HepG2 (cell line): ENCODE measurements around the gene HLA-B. TPM values are rescaled to one million over a fixed set of nuclear protein-coding genes. Genes with fewer than 3 reads are reported as not detected.

Source experiments
- CSRNP1 ChIP-seq: sonication (generic); formaldehyde crosslinking; IDR thresholded peaks from 2 replicates; pipeline ENCODE4 v1.8.1; 2023; ENCODE audit warnings: mild to moderate bottlenecking, missing genetic modification reagents
- HES4 ChIP-seq: sonication (generic); formaldehyde crosslinking; IDR thresholded peaks from 2 replicates; pipeline ENCODE4 v1.9.0; 2021; ENCODE audit warnings: mild to moderate bottlenecking, missing genetic modification reagents, borderline replicate concordance
- HNF4G ChIP-seq, 2 experiments: sonication (generic) in 1 of 2; formaldehyde crosslinking in 1 of 2; IDR thresholded peaks; 2 replicates each; pipeline versions ENCODE4 v1.4.0 to v1.6.1; 2011 to 2020; ENCODE audit warnings: borderline replicate concordance in 2 of 2, low read depth in 2 of 2, mild to moderate bottlenecking in 2 of 2, low read length in 1 of 2, missing genetic modification reagents in 1 of 2, moderate library complexity in 1 of 2
- HNRNPLL ChIP-seq: fragments of 200-400 bp; formaldehyde crosslinking; IDR thresholded peaks from 2 replicates; pipeline ENCODE4 v1.6.1; 2017; ENCODE audit warnings: mild to moderate bottlenecking, low read depth, low read length; ENCODE audit not compliant: poor library complexity, severe bottlenecking
- KLF16 ChIP-seq, 2 experiments: sonication (generic) in 1 of 2; formaldehyde crosslinking in 1 of 2; IDR thresholded peaks; 2 replicates each; pipeline versions ENCODE4 v1.6.1 to v1.8.0; 2016 to 2023; ENCODE audit warnings: missing genetic modification reagents in 2 of 2, missing compliant biosample characterization in 1 of 2
- NR2F2 ChIP-seq: IDR thresholded peaks from 2 replicates; pipeline ENCODE4 v1.6.1; 2012; ENCODE audit warnings: low read depth, inconsistent platforms, borderline replicate concordance
- PHF5A ChIP-seq: IDR thresholded peaks from one replicate; pipeline ENCODE4 v1.6.1; 2018; ENCODE audit warnings: low read depth, missing genetic modification reagents; ENCODE audit not compliant: unreplicated experiment
- RCOR2 ChIP-seq: IDR thresholded peaks from 2 replicates; pipeline ENCODE4 v1.6.1; 2016; ENCODE audit warnings: missing biosample characterization, missing genetic modification reagents
- SMARCC2 ChIP-seq: fragments of 450-650 bp; IDR thresholded peaks from 2 replicates; pipeline ENCODE4 v1.6.1; 2017; ENCODE audit warnings: antibody characterized with exemption, mild to moderate bottlenecking
- SP5 ChIP-seq: IDR thresholded peaks from 2 replicates; pipeline ENCODE4 v1.6.1; 2016; ENCODE audit warnings: low read depth, borderline replicate concordance
- TFDP2 ChIP-seq: sonication (generic); formaldehyde crosslinking; IDR thresholded peaks from 2 replicates; pipeline ENCODE4 v1.4.0; 2020; ENCODE audit warnings: missing genetic modification reagents
- TP53 ChIP-seq: sonication (generic); formaldehyde crosslinking; conservative IDR thresholded peaks from 2 replicates; pipeline ENCODE4 v1.4.0; 2020; ENCODE audit warnings: missing genetic modification reagents
- ZBTB7B ChIP-seq: sonication (generic); formaldehyde crosslinking; IDR thresholded peaks from 2 replicates; pipeline ENCODE4 v1.4.0; 2020; ENCODE audit warnings: missing genetic modification reagents
- ZFX ChIP-seq: sonication (generic); formaldehyde crosslinking; IDR thresholded peaks from 2 replicates; pipeline ENCODE4 v1.4.0; 2020; ENCODE audit warnings: mild to moderate bottlenecking, low read depth, missing genetic modification reagents, moderate library complexity
- ZNF343 ChIP-seq: sonication (generic); formaldehyde crosslinking; IDR thresholded peaks from 2 replicates; pipeline ENCODE4 v1.4.0; 2020; ENCODE audit warnings: mild to moderate bottlenecking, missing genetic modification reagents
- ZNF776 ChIP-seq: sonication (generic); formaldehyde crosslinking; IDR thresholded peaks from 2 replicates; pipeline ENCODE4 v1.4.0; 2020; ENCODE audit warnings: mild to moderate bottlenecking, missing genetic modification reagents
- polyA plus RNA-seq, 8 experiments: library from polyadenylated mRNA; depleted of rRNA in 3 of 8; stranded (reverse) in 7 of 8; unstranded in 1 of 8; fragments of >200 nt; fragmentation: Illumina TruSeq in 4 of 8; extraction: Trizol in 4 of 8; gene quantifications; 2 replicates each; pipeline versions ENCODE4 v1.2.1 to v1.2.3, GENCODE V29; 2011 to 2016; ENCODE audit warnings: low read depth in 4 of 8, missing spikeins in 1 of 8, mixed read lengths in 1 of 8; ENCODE audit not compliant: insufficient read depth in 1 of 8
- total RNA-seq, 5 experiments: library from RNA; depleted of rRNA; stranded (reverse); fragments of >200 nt; fragmentation: Illumina TruSeq; extraction: Trizol; gene quantifications; 2 replicates each; pipeline ENCODE4 v1.2.3, GENCODE V29; 2016; ENCODE audit warnings: low read depth in 1 of 5
- TF ChIP-seq, protein P1 (sequence below): sonication (generic); formaldehyde crosslinking; IDR thresholded peaks from 2 replicates; pipeline ENCODE4 v1.8.1; 2023; ENCODE audit warnings: mild to moderate bottlenecking, inconsistent platforms, moderate library complexity, missing genetic modification reagents, borderline replicate concordance
- TF ChIP-seq, protein P2 (sequence below): sonication (generic); formaldehyde crosslinking; IDR thresholded peaks from 2 replicates; pipeline ENCODE4 v1.5.0; 2020; ENCODE audit warnings: mild to moderate bottlenecking, missing genetic modification reagents
- TF ChIP-seq, protein P3 (sequence below): sonication (generic); formaldehyde crosslinking; IDR thresholded peaks from 2 replicates; pipeline ENCODE4 v1.5.1; 2020; ENCODE audit warnings: mild to moderate bottlenecking, moderate library complexity, missing genetic modification reagents

The HLA-B gene
- total and polyA plus RNA-seq, 2 of the 13 experiments (the other 11 are each of a cell fraction or from before 2014, with no cell fraction given) = 35.3 to 88.9 TPM

GRCh38 chr6:31399589-31400466 is 42.8 kb upstream of the HLA-B start (continued):
- TF ChIP-seq, protein P1, sequence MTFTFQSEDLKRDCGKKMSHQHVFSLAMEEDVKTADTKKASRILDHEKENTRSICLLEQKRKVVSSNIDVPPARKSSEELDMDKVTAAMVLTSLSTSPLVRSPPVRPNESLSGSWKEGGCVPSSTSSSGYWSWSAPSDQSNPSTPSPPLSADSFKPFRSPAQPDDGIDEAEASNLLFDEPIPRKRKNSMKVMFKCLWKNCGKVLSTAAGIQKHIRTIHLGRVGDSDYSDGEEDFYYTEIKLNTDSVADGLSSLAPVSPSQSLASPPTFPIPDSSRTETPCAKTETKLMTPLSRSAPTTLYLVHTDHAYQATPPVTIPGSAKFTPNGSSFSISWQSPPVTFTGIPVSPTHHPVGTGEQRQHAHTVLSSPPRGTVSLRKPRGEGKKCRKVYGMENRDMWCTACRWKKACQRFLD (CRISPR knock-in tag) = peak; percentile 57; the same call in 1 of the 2 replicates
- peak in 1 of 2 experiments; percentile 91; a peak in 2 of 4 replicates for TF ChIP-seq KLF16 (CRISPR knock-in tag; IDR thresholded peaks at IDR 0.05)
- TF ChIP-seq RCOR2 (CRISPR knock-in tag) = 0 out of 2 replicates have a peak, but pooled peaks have one; percentile 31
- TF ChIP-seq NR2F2 = no peak; the same call in 1 of the 2 replicates
- peak; percentile 50; the same call in 1 of the 2 replicates for TF ChIP-seq TFDP2 (CRISPR knock-in tag)
- 0 out of 2 replicates have a peak, but pooled peaks have one; percentile 20 for TF ChIP-seq HES4 (CRISPR knock-in tag)
- 0 out of 2 replicates have a peak, but pooled peaks have one; percentile 43 for TF ChIP-seq CSRNP1 (CRISPR knock-in tag)
- TF ChIP-seq, protein P2, sequence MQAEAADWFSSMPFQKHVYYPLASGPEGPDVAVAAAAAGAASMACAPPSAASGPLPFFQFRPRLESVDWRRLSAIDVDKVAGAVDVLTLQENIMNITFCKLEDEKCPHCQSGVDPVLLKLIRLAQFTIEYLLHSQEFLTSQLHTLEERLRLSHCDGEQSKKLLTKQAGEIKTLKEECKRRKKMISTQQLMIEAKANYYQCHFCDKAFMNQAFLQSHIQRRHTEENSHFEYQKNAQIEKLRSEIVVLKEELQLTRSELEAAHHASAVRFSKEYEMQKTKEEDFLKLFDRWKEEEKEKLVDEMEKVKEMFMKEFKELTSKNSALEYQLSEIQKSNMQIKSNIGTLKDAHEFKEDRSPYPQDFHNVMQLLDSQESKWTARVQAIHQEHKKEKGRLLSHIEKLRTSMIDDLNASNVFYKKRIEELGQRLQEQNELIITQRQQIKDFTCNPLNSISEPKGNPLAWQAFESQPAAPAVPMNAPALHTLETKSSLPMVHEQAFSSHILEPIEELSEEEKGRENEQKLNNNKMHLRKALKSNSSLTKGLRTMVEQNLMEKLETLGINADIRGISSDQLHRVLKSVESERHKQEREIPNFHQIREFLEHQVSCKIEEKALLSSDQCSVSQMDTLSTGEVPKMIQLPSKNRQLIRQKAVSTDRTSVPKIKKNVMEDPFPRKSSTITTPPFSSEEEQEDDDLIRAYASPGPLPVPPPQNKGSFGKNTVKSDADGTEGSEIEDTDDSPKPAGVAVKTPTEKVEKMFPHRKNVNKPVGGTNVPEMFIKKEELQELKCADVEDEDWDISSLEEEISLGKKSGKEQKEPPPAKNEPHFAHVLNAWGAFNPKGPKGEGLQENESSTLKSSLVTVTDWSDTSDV (CRISPR knock-in tag) = no peak
- no peak for TF ChIP-seq TP53
- TF ChIP-seq PHF5A (CRISPR knock-in tag) = peak; percentile 79
- TF ChIP-seq, protein P3, sequence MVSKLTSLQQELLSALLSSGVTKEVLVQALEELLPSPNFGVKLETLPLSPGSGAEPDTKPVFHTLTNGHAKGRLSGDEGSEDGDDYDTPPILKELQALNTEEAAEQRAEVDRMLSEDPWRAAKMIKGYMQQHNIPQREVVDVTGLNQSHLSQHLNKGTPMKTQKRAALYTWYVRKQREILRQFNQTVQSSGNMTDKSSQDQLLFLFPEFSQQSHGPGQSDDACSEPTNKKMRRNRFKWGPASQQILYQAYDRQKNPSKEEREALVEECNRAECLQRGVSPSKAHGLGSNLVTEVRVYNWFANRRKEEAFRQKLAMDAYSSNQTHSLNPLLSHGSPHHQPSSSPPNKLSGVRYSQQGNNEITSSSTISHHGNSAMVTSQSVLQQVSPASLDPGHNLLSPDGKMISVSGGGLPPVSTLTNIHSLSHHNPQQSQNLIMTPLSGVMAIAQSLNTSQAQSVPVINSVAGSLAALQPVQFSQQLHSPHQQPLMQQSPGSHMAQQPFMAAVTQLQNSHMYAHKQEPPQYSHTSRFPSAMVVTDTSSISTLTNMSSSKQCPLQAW (CRISPR knock-in tag) = peak; percentile 38; the same call in 1 of the 2 replicates
- TF ChIP-seq HNF4G (IDR thresholded peaks at IDR 0.05; ENCODE audit: borderline replicate concordance, low read depth, low read length) = no peak
- peak; percentile 25; the same call in 1 of the 2 replicates for TF ChIP-seq HNF4G (CRISPR knock-in tag; IDR thresholded peaks at IDR 0.05; ENCODE audit: borderline replicate concordance, low read depth)
- TF ChIP-seq SMARCC2 = no peak
- TF ChIP-seq ZBTB7B (CRISPR knock-in tag) = peak; percentile 59; the same call in 1 of the 2 replicates
- TF ChIP-seq SP5 = peak; percentile 61
- no peak for TF ChIP-seq ZNF343 (CRISPR knock-in tag)
- no peak for TF ChIP-seq ZNF776 (CRISPR knock-in tag)
- TF ChIP-seq HNRNPLL = peak; percentile 89
- peak; percentile 81 for TF ChIP-seq ZFX (CRISPR knock-in tag)
